ENCODE measurements around the gene ZDHHC7. TPM values are rescaled to one million over a fixed set of nuclear protein-coding genes. Genes with fewer than 3 reads are reported as not detected.

ZDHHC7 gene
- total RNA-seq, 2 experiments from 2014 or later, result 25.1 to 27.8 TPM

DNA sequence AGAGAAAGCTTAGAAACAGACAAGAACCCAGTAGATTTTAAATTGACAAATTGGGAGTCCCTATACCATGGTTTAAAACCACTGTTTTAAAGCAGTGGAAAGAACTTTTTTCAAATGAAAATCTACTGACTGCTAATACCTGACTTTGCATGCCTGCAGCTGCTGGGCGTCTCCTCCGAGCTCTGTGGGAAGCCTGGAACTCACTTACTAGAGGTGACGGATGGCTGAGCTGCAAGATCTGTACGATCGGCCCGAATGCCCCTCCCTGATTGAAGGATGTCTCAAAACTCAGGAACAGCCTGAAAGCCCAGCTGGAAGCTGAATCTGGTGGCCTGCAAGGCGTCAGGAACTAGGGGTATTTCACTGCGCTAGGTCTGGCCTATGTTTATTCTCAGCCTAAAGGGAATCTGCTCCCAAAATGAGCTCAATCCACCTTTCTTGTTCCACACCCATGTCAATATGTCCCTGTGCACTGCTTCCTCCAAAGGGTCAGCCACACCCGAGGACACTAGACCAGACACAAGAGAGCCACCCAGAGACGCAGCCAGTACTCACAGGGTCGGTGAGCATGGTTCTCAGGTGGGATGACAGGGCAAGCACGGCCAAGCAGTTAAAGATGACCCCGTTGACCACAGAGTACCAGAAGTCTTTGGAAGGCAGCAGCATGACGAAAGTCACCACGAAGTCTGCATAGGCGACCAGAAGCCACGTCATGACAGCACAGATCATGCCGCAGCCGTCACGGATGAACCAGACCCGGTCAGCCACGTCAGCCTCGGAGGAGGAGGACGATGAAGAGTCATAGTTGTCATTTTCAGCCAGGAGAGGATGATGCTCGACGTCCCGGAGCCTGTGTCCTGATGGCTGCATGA is 21.4 kb downstream of the ZDHHC7 start:
- DNase-seq (no peak), ATAC-seq (no peak)
- ChIA-PET POLR2A (no interaction called here), CTCF (interaction anchor here (0.6 to 1.6 kb wide), 4 partner anchors 18 to 731 kb away, joined by 3 read pairs; no protein-coding TSS in a partner anchor)
- intact Hi-C loops (cut with DNase I, micrococcal nuclease), result loop anchor here in 1 of 2 experiments (10.0 kb wide), 1 partner anchor 95 kb away; no protein-coding TSS in a partner anchor
- Mint-ChIP-seq H3K4me3 (no peak overlapping the region), H3K27ac (no peak overlapping the region), H3K36me3 (ENCODE audit: low read depth) (peaks cover 25% of the 10 kb centered on the region), H3K9me3 (ENCODE audit: low read depth) (no peaks in the 10 kb centered on the region), H3K4me1 (peaks cover 22% of the 10 kb centered on the region), H3K27me3 (no peaks in the 10 kb centered on the region)

GRCh38 chr16:84988328-84989080 is 22.8 kb downstream of the ZDHHC7 start:
- ChIA-PET POLR2A (no interaction called here), CTCF (interaction anchor here (0.6 kb wide), 1 partner anchor 18 kb away, joined by 3 read pairs; no protein-coding TSS in a partner anchor)
- H3K9me3 Mint-ChIP-seq (ENCODE audit: low read depth), result no peaks in the 10 kb centered on the region
- H3K27me3 Mint-ChIP-seq, result no peaks in the 10 kb centered on the region
- no peak for DNase-seq
- ATAC-seq, result no peak
- peaks cover 21% of the 10 kb centered on the region for H3K36me3 Mint-ChIP-seq (ENCODE audit: low read depth)
- intact Hi-C loops (cut with DNase I, micrococcal nuclease), result loop anchor here in 1 of 2 experiments (10.0 kb wide), 1 partner anchor 96 kb away; no protein-coding TSS in a partner anchor
- H3K4me3 Mint-ChIP-seq, result no peak overlapping the region
- peaks cover 20% of the 10 kb centered on the region for H3K4me1 Mint-ChIP-seq
- no peak overlapping the region for H3K27ac Mint-ChIP-seq

DNA sequence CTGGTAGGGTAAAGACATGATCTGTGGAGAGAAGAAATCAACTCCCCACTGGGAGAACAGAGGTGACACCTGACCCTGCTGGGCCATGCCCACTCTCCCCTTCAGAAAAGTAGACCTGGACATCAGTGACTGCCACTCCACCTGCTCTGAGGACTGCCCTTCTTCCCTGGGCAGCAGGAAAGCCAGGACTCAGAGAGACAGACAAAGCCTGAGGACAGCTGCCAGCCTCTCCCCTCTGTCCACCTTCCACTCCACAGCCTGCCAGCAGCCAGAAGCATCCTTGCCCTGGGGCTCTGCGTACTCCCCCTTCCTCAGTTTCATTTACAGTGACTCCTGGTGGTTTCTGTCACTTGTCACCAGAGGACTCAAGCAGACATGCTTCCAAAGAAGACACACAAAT is 24.5 kb downstream of the ZDHHC7 start:
- Mint-ChIP-seq H3K9me3 (ENCODE audit: low read depth) (no peaks in the 10 kb centered on the region), H3K4me3 (no peak overlapping the region), H3K27me3 (no peaks in the 10 kb centered on the region), H3K36me3 (ENCODE audit: low read depth) (peaks cover 21% of the 10 kb centered on the region), H3K4me1 (peaks cover 20% of the 10 kb centered on the region), H3K27ac (no peak overlapping the region)
- ATAC-seq, result no peak
- ChIA-PET CTCF (no interaction called here), POLR2A (no interaction called here)
- intact Hi-C loops (cut with DNase I, micrococcal nuclease), result loop anchor here in 1 of 2 experiments (10.0 kb wide), 1 partner anchor 98 kb away; no protein-coding TSS in a partner anchor
- no peak for DNase-seq

DNA sequence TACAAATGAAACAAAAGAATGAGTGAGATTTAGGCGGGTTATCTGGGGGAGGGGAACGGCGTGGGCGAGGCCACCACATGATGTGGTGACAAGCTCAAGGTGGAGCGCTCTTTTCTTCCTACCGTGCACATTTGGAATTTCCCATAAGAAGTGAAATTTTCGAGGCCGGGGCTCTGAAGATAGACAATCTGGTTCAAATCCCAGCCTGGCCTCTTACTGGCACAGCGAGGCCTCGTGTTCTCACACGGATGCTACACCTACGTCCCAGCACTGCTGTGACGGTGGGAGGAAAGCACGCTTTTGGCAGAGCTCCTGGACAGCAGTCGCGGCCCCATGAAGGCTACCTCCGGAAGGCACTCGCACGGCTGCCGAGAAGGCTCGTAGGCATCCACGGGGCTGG is 25.2 kb downstream of the ZDHHC7 start:
- DNase-seq, result peak; percentile 70
- Mint-ChIP-seq H3K27me3 (no peaks in the 10 kb centered on the region), H3K36me3 (ENCODE audit: low read depth) (peaks cover 25% of the 10 kb centered on the region), H3K9me3 (ENCODE audit: low read depth) (no peaks in the 10 kb centered on the region), H3K27ac (peak overlapping the region; percentile 72), H3K4me3 (peak overlapping the region; percentile 21), H3K4me1 (peaks cover 20% of the 10 kb centered on the region)
- peak; percentile 76 for ATAC-seq
- POLR2A ChIA-PET, result no interaction called here
- CTCF ChIA-PET, result interaction anchor here (0.8 kb wide), 2 partner anchors 15 to 247 kb away, joined by 3 to 7 read pairs; no protein-coding TSS in a partner anchor
- intact Hi-C loops (cut with DNase I, micrococcal nuclease), result loop anchor here in 1 of 2 experiments (10.0 kb wide), 1 partner anchor 99 kb away; no protein-coding TSS in a partner anchor

GRCh38 chr16:84985079-84986065 is 26.0 kb downstream of the ZDHHC7 start:
- peaks cover 20% of the 10 kb centered on the region for H3K4me1 Mint-ChIP-seq
- H3K36me3 Mint-ChIP-seq (ENCODE audit: low read depth), result peaks cover 26% of the 10 kb centered on the region
- peak overlapping the region; percentile 21 for H3K4me3 Mint-ChIP-seq
- ATAC-seq, result no peak
- no peak for DNase-seq
- POLR2A ChIA-PET, result no interaction called here
- peak overlapping the region; percentile 72 for H3K27ac Mint-ChIP-seq
- no peaks in the 10 kb centered on the region for H3K27me3 Mint-ChIP-seq
- CTCF ChIA-PET, result interaction anchor here (0.8 kb wide), 2 partner anchors 15 to 247 kb away, joined by 3 to 7 read pairs; no protein-coding TSS in a partner anchor
- H3K9me3 Mint-ChIP-seq (ENCODE audit: low read depth), result no peaks in the 10 kb centered on the region
- intact Hi-C loops (cut with DNase I, micrococcal nuclease), result loop anchor here in 1 of 2 experiments (10.0 kb wide), 1 partner anchor 99 kb away; no protein-coding TSS in a partner anchor

DNA sequence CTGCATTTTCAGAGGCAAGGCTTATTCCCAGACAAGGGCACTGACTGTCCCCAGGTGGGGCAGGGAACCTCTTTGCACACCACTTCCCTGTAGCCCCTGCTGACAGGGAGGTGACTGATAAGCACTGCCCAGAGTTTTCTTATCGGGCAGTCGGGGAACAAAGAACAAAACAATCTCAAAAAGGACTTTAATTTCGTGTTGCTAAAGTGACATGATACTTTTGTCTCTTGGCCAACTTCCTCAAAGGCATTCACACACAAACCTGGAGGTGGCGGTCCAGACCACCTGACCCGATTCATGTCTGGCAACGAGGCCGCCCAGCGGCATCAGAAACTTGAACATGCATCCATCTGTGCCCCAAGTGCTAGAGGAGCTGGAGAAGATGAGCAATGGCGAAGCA is 28.9 kb downstream of the ZDHHC7 start:
- Mint-ChIP-seq H3K27ac (no peak overlapping the region), H3K4me1 (peaks cover 20% of the 10 kb centered on the region), H3K4me3 (no peak overlapping the region), H3K27me3 (no peaks in the 10 kb centered on the region), H3K9me3 (ENCODE audit: low read depth) (no peaks in the 10 kb centered on the region), H3K36me3 (ENCODE audit: low read depth) (peaks cover 24% of the 10 kb centered on the region)
- POLR2A ChIA-PET, result no interaction called here
- ATAC-seq, result no peak
- CTCF ChIA-PET, result interaction anchor here (0.7 to 1.7 kb wide), 3 partner anchors 11 to 402 kb away, joined by 3 to 11 read pairs (median 3); no protein-coding TSS in a partner anchor
- intact Hi-C loops (cut with DNase I, micrococcal nuclease), result loop anchor here in 1 of 2 experiments (10.0 kb wide), 1 partner anchor 102 kb away; no protein-coding TSS in a partner anchor
- DNase-seq, result no peak

DNA sequence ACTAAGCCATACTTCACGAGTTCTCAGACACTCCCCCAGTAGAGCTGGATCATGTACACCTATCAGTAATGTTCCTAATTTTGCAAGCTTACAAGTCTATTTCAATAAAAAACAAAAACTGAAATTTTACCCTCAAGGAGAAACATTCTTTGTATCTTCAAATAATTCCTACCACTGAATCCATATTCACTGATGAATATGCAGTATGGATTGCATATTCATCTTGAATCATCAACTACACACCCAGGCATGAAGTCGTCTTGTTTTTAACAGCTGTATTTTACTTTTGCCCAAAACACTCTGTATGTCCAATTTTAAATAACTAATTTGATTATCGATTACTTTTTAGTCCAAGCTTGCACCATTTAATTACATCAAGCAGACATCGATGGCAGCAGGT is 31.8 kb downstream of the ZDHHC7 start:
- Mint-ChIP-seq H3K4me3 (no peak overlapping the region), H3K27me3 (no peaks in the 10 kb centered on the region), H3K27ac (peak overlapping the region; percentile 42), H3K36me3 (ENCODE audit: low read depth) (peaks cover 26% of the 10 kb centered on the region), H3K9me3 (ENCODE audit: low read depth) (no peaks in the 10 kb centered on the region), H3K4me1 (no peaks in the 10 kb centered on the region)
- DNase-seq, result no peak
- ATAC-seq, result no peak
- ChIA-PET POLR2A (no interaction called here), CTCF (interaction anchor here (0.5 to 2.8 kb wide), 3 partner anchors 8 to 135 kb away, joined by 3 to 14 read pairs (median 3); no protein-coding TSS in a partner anchor)
- intact Hi-C loops (cut with DNase I, micrococcal nuclease), result no loop called here

GRCh38 chr16:84976644-84977400 is 34.5 kb downstream of the ZDHHC7 start:
- H3K9me3 Mint-ChIP-seq (ENCODE audit: low read depth), result no peaks in the 10 kb centered on the region
- intact Hi-C loops (cut with DNase I, micrococcal nuclease), result no loop called here
- no peaks in the 10 kb centered on the region for H3K27me3 Mint-ChIP-seq
- no peak overlapping the region for H3K4me3 Mint-ChIP-seq
- CTCF ChIA-PET, result interaction anchor here (1.2 to 2.6 kb wide), 2 partner anchors 24 to 40 kb away, joined by 3 to 10 read pairs; no protein-coding TSS in a partner anchor
- DNase-seq, result no peak
- H3K36me3 Mint-ChIP-seq (ENCODE audit: low read depth), result peaks cover 30% of the 10 kb centered on the region
- POLR2A ChIA-PET, result no interaction called here
- no peak overlapping the region for H3K27ac Mint-ChIP-seq
- H3K4me1 Mint-ChIP-seq, result no peaks in the 10 kb centered on the region
- ATAC-seq, result no peak

- H3K36me3 Mint-ChIP-seq (ENCODE audit: low read depth), result peaks cover 20% of the 10 kb centered on the region
- DNase-seq, result no peak
- no peaks in the 10 kb centered on the region for H3K9me3 Mint-ChIP-seq (ENCODE audit: low read depth)
- ChIA-PET POLR2A (no interaction called here), CTCF (interaction anchor here (0.6 to 2.6 kb wide), 5 partner anchors 23 to 974 kb away, joined by 3 to 10 read pairs (median 3); no protein-coding TSS in a partner anchor)
- peaks cover 2% of the 10 kb centered on the region for H3K4me1 Mint-ChIP-seq
- no peak overlapping the region for H3K27ac Mint-ChIP-seq
- no peak for ATAC-seq
- intact Hi-C loops (cut with DNase I, micrococcal nuclease), result no loop called here
- no peak overlapping the region for H3K4me3 Mint-ChIP-seq
- no peaks in the 10 kb centered on the region for H3K27me3 Mint-ChIP-seq
Observed at GRCh38 chr16:84975522-84975921, 35.8 kb downstream of the ZDHHC7 start.

DNA sequence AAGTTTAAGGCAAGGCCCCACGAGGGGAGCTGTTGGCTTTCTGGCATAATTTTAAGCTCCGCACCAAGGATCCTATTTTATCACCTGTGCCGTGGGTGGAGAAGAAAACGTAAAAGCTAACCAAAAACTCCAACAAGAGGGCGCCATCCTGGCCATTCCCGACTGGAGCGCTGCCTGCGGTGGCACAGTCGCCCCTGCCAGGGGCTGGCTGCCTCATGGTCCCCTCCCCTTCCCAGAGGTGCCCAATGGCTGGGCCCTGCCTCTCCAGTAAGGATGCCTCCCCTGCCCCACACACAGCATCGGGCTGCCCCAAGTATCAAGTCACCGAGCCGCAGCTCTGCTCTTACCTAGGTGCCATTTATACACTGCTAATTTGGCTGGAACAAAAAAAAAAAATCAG is 36.3 kb downstream of the ZDHHC7 start:
- H3K36me3 Mint-ChIP-seq (ENCODE audit: low read depth), result peaks cover 19% of the 10 kb centered on the region
- peaks cover 4% of the 10 kb centered on the region for H3K4me1 Mint-ChIP-seq
- H3K27ac Mint-ChIP-seq, result no peak overlapping the region
- ChIA-PET POLR2A (no interaction called here), CTCF (interaction anchor here (0.6 to 2.6 kb wide), 4 partner anchors 22 to 974 kb away, joined by 3 to 10 read pairs (median 4); no protein-coding TSS in a partner anchor)
- intact Hi-C loops (cut with DNase I, micrococcal nuclease), result no loop called here
- ATAC-seq (no peak), DNase-seq (no peak)
- no peak overlapping the region for H3K4me3 Mint-ChIP-seq
- H3K9me3 Mint-ChIP-seq (ENCODE audit: low read depth), result no peaks in the 10 kb centered on the region
- H3K27me3 Mint-ChIP-seq, result no peaks in the 10 kb centered on the region

Measured in activated CD4-positive, alpha-beta T cell treated with anti-CD3 and anti-CD28 coated beads for 36 hours (primary cell).